Mammary epithelial cell (primary cell): ENCODE results near the gene OR10H1.

Source experiments
- EZH2 ChIP-seq: IDR thresholded peaks from 2 replicates; pipeline ENCODE4 v1.6.1; 2012; ENCODE audit warnings: low read length, inconsistent platforms, borderline replicate concordance
- TF ChIP-seq, protein P1 (sequence below), 2 donors: IDR thresholded peaks in 1 of 2; conservative IDR thresholded peaks in 1 of 2; 2 replicates each; pipeline ENCODE4 v1.5.1; 2011 to 2012; ENCODE audit warnings: inconsistent platforms in 2 of 2, low read length in 2 of 2, mild to moderate bottlenecking in 2 of 2, control low read depth in 1 of 2, low read depth in 1 of 2; ENCODE audit not compliant: insufficient read depth in 1 of 2; ENCODE audit errors: extremely low read depth in 1 of 2

DNA sequence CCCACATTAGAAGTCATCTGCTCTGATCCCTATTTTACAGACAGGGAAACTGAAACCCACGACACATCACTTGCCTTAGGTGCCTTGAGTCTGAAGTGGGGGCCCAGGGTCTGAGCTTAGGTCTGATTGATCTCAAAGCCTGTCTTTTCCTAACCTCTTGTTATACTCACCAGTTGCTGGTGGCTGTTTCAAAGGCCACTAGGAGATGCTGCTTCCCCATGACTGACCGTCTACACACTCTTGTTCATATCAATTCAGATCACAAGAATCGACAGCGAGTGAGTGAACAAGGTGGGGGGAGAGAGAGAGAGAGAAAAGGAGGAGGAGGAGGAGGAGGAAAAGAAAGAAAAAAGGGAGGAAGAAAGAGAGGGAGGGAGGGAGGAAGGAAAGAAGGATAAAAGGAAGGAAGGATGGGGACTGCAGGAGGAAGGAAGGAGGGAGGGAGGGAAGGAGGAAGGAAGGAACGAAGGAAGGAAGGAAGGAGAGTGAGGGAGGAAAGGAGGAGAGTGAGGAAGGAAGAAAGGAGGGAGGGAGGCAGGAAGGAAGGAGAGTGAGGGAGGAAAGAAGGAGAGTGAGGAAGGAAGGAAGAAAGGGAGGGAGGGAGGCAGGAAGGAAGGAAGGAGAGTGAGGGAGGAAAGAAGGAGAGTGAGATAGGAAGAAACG is 3.3 kb downstream of the OR10H1 start:
- TF ChIP-seq, protein P1, sequence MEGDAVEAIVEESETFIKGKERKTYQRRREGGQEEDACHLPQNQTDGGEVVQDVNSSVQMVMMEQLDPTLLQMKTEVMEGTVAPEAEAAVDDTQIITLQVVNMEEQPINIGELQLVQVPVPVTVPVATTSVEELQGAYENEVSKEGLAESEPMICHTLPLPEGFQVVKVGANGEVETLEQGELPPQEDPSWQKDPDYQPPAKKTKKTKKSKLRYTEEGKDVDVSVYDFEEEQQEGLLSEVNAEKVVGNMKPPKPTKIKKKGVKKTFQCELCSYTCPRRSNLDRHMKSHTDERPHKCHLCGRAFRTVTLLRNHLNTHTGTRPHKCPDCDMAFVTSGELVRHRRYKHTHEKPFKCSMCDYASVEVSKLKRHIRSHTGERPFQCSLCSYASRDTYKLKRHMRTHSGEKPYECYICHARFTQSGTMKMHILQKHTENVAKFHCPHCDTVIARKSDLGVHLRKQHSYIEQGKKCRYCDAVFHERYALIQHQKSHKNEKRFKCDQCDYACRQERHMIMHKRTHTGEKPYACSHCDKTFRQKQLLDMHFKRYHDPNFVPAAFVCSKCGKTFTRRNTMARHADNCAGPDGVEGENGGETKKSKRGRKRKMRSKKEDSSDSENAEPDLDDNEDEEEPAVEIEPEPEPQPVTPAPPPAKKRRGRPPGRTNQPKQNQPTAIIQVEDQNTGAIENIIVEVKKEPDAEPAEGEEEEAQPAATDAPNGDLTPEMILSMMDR (conservative IDR thresholded peaks at IDR 0.05 in 1 of 2, IDR thresholded peaks at IDR 0.05 in 1 of 2; ENCODE audit: extremely low read depth in 1 of 2, insufficient read depth in 1 of 2, low read depth in 1 of 2, low read length in 2 of 2), result peak; percentile 47 to 65
- TF ChIP-seq EZH2, result no peak
